CD4-positive, CD25-positive, alpha-beta regulatory T cell (primary cell): ENCODE measurements around the gene SLC4A11. TPM values are rescaled to one million over a fixed set of nuclear protein-coding genes. Genes with fewer than 3 reads are reported as not detected.

Experiments
- ATAC-seq, 2 donors: fragments of 150-1000 bp; cut with Tn5 transposase; one replicate each; pipeline ENCODE4 v1.10.0; 2021; ENCODE audit warnings: low read depth in 2 of 2, moderate number of reproducible peaks in 2 of 2, moderate library complexity in 1 of 2
- DNase-seq, 3 donors: peaks; one replicate each; pipeline versions ENCODE4 v3.0.0 to v3.0.0-alpha.2; 2012 to 2022; ENCODE audit warnings: mixed read lengths in 1 of 3
- H3K27ac ChIP-seq: one replicate; pipeline ENCODE4 v1.7.0; 2013; ENCODE audit warnings: mild to moderate bottlenecking, low read length; ENCODE audit not compliant: insufficient read depth, poor library complexity, severe bottlenecking
- H3K27me3 ChIP-seq: one replicate; pipeline ENCODE4 v1.7.0; 2013; ENCODE audit warnings: low read length; ENCODE audit not compliant: control insufficient read depth, insufficient read depth
- H3K36me3 ChIP-seq: one replicate; pipeline ENCODE4 v1.7.0; 2013; ENCODE audit warnings: mild to moderate bottlenecking, low read length, moderate library complexity; ENCODE audit not compliant: control insufficient read depth, insufficient read depth
- H3K4me1 ChIP-seq: 2 replicates; pipeline ENCODE4 v1.7.0; 2013; ENCODE audit warnings: mild to moderate bottlenecking, low read length; ENCODE audit not compliant: insufficient read depth, control insufficient read depth, poor library complexity, severe bottlenecking
- H3K4me3 ChIP-seq: one replicate; pipeline ENCODE4 v1.7.0; 2013; ENCODE audit warnings: low read depth, mild to moderate bottlenecking, low read length, moderate library complexity
- H3K9me3 ChIP-seq, 2 experiments: 1 replicate in 1 of 2; 2 replicates in 1 of 2; pipeline ENCODE4 v1.7.0; 2013; ENCODE audit warnings: low read length in 2 of 2, mild to moderate bottlenecking in 1 of 2, moderate library complexity in 1 of 2; ENCODE audit not compliant: control insufficient read depth in 2 of 2
- H3K27ac Mint-ChIP-seq, 3 donors: one replicate each; pipeline ENCODE4 v1.8.0; 2020 to 2022; ENCODE audit warnings: mild to moderate bottlenecking in 3 of 3, mixed read lengths in 3 of 3, moderate library complexity in 2 of 3
- H3K27me3 Mint-ChIP-seq: one replicate; pipeline ENCODE4 v1.8.0; 2022; ENCODE audit warnings: mild to moderate bottlenecking, mixed read lengths
- H3K36me3 Mint-ChIP-seq: one replicate; pipeline ENCODE4 v1.8.0; 2020; ENCODE audit warnings: mixed read lengths
- H3K4me1 Mint-ChIP-seq, 4 donors: one replicate each; pipeline ENCODE4 v1.8.0; 2020 to 2022; ENCODE audit warnings: mixed read lengths in 4 of 4, mild to moderate bottlenecking in 1 of 4
- H3K4me3 Mint-ChIP-seq, 4 donors: one replicate each; pipeline ENCODE4 v1.8.0; 2020 to 2022; ENCODE audit warnings: mild to moderate bottlenecking in 4 of 4, mixed read lengths in 4 of 4, moderate library complexity in 3 of 4
- H3K9me3 Mint-ChIP-seq, 7 donors: one replicate each; pipeline ENCODE4 v1.8.0; 2020 to 2022; ENCODE audit warnings: mixed read lengths in 7 of 7, mild to moderate bottlenecking in 3 of 7, moderate library complexity in 2 of 7
- polyA plus RNA-seq, 4 donors: library from polyadenylated mRNA; unstranded; fragments of 300-500 nt; fragmentation: Illumina TruSeq; gene quantifications; one replicate each; pipeline ENCODE4 v1.2.3, GENCODE V29; 2021
- total RNA-seq: library from RNA; stranded (reverse); gene quantifications from one replicate; pipeline ENCODE4 v1.2.3, GENCODE V29; 2022

Gene SLC4A11
- total and polyA plus RNA-seq, 5 donors from 2014 or later = 0.51 to 0.52 TPM; not detected in 3

DNA sequence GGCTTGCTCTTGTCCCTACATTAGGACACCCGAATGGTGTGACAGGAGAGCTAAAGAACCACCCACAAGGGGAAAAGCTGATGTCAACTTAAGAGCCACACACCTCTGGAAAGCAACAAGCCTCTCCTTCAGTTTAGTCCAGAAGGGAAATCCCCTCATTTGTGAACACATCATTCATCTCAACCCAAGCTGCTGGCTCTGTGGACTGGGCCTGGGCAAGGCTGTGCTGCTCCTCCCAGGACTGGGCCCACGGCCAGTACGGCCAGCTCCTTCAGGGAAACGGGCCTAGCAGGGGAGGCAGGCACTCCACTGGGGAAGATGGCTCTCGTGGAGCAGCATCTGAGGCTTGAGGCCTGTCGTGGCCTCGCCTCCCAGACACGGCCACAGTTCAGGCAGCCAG, 12.8 kb upstream of the SLC4A11 start:
- H3K36me3 Mint-ChIP-seq = peaks cover 33% of the 10 kb centered on the region
- H3K9me3 Mint-ChIP-seq = peaks cover 0 to 1% (median 0%) of the 10 kb centered on the region in 7 donors
- peaks cover 0 to 7% (median 0%) of the 10 kb centered on the region in 4 donors for H3K4me1 Mint-ChIP-seq
- Histone ChIP-seq H3K27ac (no peak overlapping the region), H3K9me3 (no peaks in the 10 kb centered on the region), H3K27me3 (peaks cover 6% of the 10 kb centered on the region), H3K36me3 (peaks cover 37% of the 10 kb centered on the region), H3K4me1 (peaks cover 10% of the 10 kb centered on the region), H3K4me3 (no peak overlapping the region)
- no peak overlapping the region for H3K27ac Mint-ChIP-seq
- no peak overlapping the region for H3K4me3 Mint-ChIP-seq
- ATAC-seq = no peak
- H3K27me3 Mint-ChIP-seq = peaks cover 20% of the 10 kb centered on the region
- no peak for DNase-seq

DNA sequence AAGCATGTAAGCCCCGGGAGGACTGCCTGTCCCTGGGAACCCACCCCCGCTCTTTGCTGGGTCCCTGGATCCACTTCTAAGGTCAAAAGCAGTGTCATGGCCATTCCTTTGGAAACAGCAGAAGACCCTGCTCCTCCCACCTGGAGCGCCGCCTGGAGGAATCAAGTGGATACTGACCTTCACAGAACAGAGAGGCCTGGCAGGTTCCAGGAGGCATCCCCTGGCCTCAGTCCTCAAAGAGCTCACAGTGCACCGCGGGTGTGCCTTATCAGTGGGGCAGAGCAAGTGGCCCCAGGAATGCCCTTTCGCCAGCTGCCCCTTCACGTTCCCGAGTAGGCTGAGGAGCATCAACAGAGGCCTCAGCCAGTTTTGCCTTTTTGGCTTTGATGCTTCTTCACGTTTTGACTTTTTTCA, 11.1 kb upstream of the SLC4A11 start:
- Mint-ChIP-seq H3K9me3 (peaks cover 0 to 1% (median 0%) of the 10 kb centered on the region in 7 donors), H3K36me3 (peaks cover 20% of the 10 kb centered on the region), H3K27ac (no peak overlapping the region), H3K4me1 (peaks cover 0 to 7% (median 0%) of the 10 kb centered on the region in 4 donors), H3K4me3 (peak overlapping the region in 1 of 4 donors; percentile 41), H3K27me3 (peaks cover 25% of the 10 kb centered on the region)
- Histone ChIP-seq H3K27me3 (peaks cover 6% of the 10 kb centered on the region), H3K36me3 (peaks cover 24% of the 10 kb centered on the region), H3K9me3 (no peaks in the 10 kb centered on the region), H3K4me1 (peaks cover 10% of the 10 kb centered on the region), H3K4me3 (no peak overlapping the region), H3K27ac (no peak overlapping the region)
- DNase-seq (no peak), ATAC-seq (no peak)

DNA sequence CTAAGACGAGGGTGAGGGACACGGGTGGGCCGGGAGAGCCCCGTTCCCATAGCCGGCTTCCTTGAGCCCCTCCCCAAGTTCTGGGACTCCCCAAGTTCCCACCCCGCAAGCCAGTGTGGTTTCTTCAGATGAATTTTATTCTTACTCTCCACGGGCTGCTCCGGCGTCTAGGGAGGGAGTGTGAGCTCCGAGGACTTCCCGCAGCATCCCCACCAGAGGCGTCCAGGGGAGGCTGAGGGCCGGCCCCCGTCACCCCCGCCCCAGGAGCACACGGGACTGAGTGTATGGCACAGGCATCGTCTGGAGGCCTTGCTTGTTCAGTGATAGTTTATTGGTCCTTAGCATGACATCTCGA, 10.0 kb upstream of the SLC4A11 start:
- Mint-ChIP-seq H3K27me3 (peaks cover 36% of the 10 kb centered on the region), H3K27ac (no peak overlapping the region), H3K9me3 (peaks cover 0 to 1% (median 0%) of the 10 kb centered on the region in 7 donors), H3K4me3 (peak overlapping the region in 2 of 4 donors; percentile 13 to 29), H3K4me1 (peaks cover 0 to 7% (median 0%) of the 10 kb centered on the region in 4 donors), H3K36me3 (peaks cover 13% of the 10 kb centered on the region)
- Histone ChIP-seq H3K27ac (no peak overlapping the region), H3K36me3 (peaks cover 15% of the 10 kb centered on the region), H3K4me3 (no peak overlapping the region), H3K4me1 (peaks cover 10% of the 10 kb centered on the region), H3K27me3 (peaks cover 6% of the 10 kb centered on the region), H3K9me3 (no peaks in the 10 kb centered on the region)
- ATAC-seq (peak in 1 of 2 donors; percentile 27), DNase-seq (no peak)

DNA sequence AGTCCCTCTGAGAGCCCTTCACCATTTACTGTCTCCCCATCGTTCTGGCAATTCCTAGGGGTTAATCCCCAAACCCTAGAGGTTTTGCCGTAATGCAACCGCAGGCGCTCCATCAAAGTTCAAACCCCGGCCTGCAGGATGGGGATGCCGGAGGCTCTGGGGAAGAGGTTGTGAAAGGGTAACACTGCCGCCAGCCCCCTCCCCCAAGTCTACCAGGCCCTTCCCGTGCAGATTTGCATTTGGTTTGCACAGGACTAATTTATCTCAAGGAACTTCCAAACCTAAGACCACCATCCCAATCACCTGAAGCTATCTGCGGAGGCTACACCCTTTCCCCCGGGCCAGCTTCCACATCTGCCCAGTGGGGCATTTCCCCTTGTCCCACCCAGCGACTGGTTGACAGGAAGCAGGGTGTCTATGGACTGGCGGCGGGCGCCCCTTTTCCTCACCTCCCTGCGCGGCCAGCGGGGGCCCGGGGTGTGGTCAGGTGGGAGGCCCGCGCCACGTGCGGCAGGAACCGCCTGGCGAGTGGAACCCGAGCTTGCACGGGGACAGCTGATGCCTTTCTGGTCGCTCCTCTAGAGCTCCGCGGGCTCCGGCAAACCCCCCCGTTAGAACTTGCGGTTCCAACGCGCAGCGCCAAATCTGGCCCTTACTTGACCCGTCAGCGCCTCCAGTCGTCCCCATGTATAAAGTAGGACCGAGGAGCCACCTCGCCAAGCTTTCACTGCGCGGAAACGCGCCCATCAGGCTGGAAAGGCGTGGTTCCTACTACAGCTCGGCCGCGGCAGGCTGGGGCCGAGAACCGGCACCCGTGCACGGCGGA, 9.4 kb upstream of the SLC4A11 start:
- H3K27ac Mint-ChIP-seq = no peak overlapping the region
- peak overlapping the region in 3 of 4 donors; percentile 5 to 29 (median 13) for H3K4me3 Mint-ChIP-seq
- H3K27me3 ChIP-seq = peaks cover 6% of the 10 kb centered on the region
- no peak overlapping the region for H3K27ac ChIP-seq
- H3K9me3 ChIP-seq = no peaks in the 10 kb centered on the region
- H3K4me3 ChIP-seq = no peak overlapping the region
- H3K27me3 Mint-ChIP-seq = peaks cover 42% of the 10 kb centered on the region
- peaks cover 0 to 7% (median 0%) of the 10 kb centered on the region in 4 donors for H3K4me1 Mint-ChIP-seq
- H3K9me3 Mint-ChIP-seq = peaks cover 0 to 1% (median 0%) of the 10 kb centered on the region in 7 donors
- DNase-seq (peak in 1 of 3 donors; percentile 34), ATAC-seq (peak; percentile 12 to 33)
- H3K36me3 ChIP-seq = peaks cover 13% of the 10 kb centered on the region
- peaks cover 10% of the 10 kb centered on the region for H3K4me1 ChIP-seq
- peaks cover 9% of the 10 kb centered on the region for H3K36me3 Mint-ChIP-seq

DNA sequence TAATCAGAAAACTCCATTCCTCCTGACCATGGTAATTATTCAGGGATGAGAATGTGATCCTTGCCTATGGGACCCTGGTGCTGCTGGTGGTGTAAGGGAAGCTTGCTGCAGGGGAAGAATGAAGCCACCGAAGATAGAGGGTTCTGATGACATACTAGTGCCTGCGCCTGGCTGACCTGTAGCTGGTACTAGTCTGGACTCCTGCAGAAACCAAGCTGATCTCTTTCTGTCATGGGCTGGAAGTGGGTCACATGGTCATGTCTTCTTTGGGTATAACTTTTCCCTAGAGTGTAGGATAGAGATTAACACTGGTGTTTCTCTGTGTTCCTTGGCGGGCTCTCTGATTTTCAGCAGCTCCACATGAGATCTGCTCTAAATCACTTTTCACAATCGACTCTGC, 8.6 kb upstream of the SLC4A11 start:
- Mint-ChIP-seq H3K27me3 (peaks cover 47% of the 10 kb centered on the region), H3K27ac (no peak overlapping the region), H3K4me3 (peak overlapping the region in 1 of 4 donors; percentile 5), H3K36me3 (peaks cover 6% of the 10 kb centered on the region), H3K4me1 (peaks cover 0 to 7% (median 0%) of the 10 kb centered on the region in 4 donors), H3K9me3 (peaks cover 0 to 1% (median 0%) of the 10 kb centered on the region in 7 donors)
- Histone ChIP-seq H3K4me3 (no peak overlapping the region), H3K36me3 (peaks cover 8% of the 10 kb centered on the region), H3K27me3 (peaks cover 6% of the 10 kb centered on the region), H3K4me1 (peaks cover 10% of the 10 kb centered on the region), H3K9me3 (no peaks in the 10 kb centered on the region), H3K27ac (no peak overlapping the region)
- no peak for ATAC-seq
- DNase-seq = no peak

DNA sequence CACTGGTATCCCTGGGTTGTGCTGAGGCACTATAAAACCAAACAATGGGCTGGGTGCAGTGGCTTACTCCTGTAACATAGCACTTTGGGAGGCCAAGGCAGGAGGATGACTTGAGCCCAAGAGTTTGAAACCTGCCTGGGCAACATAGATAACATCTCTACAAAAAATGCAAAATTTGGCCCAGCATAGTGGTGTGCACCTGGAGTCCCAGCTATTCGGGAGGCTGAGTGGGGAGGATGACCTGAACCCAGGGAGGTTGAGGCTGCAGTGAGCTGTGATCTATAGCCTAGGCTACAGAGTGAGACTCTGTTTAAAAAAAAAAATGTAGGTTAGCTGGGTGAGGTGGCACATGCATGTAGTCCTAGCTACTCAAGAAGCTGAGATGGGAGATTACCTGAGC, 7.7 kb upstream of the SLC4A11 start:
- Histone ChIP-seq H3K4me1 (peaks cover 10% of the 10 kb centered on the region), H3K36me3 (peaks cover under 1% of the 10 kb centered on the region), H3K27ac (no peak overlapping the region), H3K4me3 (no peak overlapping the region), H3K27me3 (peaks cover 6% of the 10 kb centered on the region), H3K9me3 (no peaks in the 10 kb centered on the region)
- Mint-ChIP-seq H3K4me1 (peaks cover 0 to 7% (median 0%) of the 10 kb centered on the region in 4 donors), H3K4me3 (no peak overlapping the region), H3K27me3 (peaks cover 56% of the 10 kb centered on the region), H3K36me3 (no peaks in the 10 kb centered on the region), H3K9me3 (peaks cover 0 to 3% (median 0%) of the 10 kb centered on the region in 7 donors), H3K27ac (no peak overlapping the region)
- no peak for DNase-seq
- no peak for ATAC-seq

DNA sequence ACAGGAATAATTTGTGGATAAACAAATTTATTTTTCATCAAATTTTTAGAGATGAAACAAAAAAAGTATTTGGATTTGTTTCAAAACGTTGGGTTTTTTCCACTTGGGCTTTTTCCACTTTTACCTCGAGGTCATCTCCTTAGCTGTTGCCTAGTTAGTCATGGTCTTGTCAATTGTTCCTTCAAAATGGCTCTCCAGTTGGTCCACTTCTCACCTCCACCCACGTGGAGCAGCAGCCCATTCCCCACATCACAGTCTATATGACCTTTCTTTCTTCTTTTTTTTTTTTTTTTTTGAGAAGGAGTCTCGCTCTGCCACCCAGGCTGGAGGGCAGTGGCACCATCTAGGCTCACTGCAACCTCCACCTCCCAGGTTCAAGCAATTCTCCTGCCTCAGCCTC, 6.7 kb upstream of the SLC4A11 start:
- Histone ChIP-seq H3K4me1 (peaks cover 10% of the 10 kb centered on the region), H3K4me3 (no peak overlapping the region), H3K27me3 (peaks cover 6% of the 10 kb centered on the region), H3K27ac (no peak overlapping the region), H3K9me3 (no peaks in the 10 kb centered on the region), H3K36me3 (no peaks in the 10 kb centered on the region)
- no peak for DNase-seq
- peaks cover 0 to 3% (median 0%) of the 10 kb centered on the region in 7 donors for H3K9me3 Mint-ChIP-seq
- no peak for ATAC-seq
- peaks cover 0 to 7% (median 2%) of the 10 kb centered on the region in 4 donors for H3K4me1 Mint-ChIP-seq
- peaks cover 66% of the 10 kb centered on the region for H3K27me3 Mint-ChIP-seq
- H3K36me3 Mint-ChIP-seq = no peaks in the 10 kb centered on the region
- no peak overlapping the region for H3K4me3 Mint-ChIP-seq
- H3K27ac Mint-ChIP-seq = peak overlapping the region in 1 of 3 donors; percentile 90
